ENCODE measurements around the gene LTB. TPM values are rescaled to one million over a fixed set of nuclear protein-coding genes. Genes with fewer than 3 reads are reported as not detected.

Gene LTB, protein sequence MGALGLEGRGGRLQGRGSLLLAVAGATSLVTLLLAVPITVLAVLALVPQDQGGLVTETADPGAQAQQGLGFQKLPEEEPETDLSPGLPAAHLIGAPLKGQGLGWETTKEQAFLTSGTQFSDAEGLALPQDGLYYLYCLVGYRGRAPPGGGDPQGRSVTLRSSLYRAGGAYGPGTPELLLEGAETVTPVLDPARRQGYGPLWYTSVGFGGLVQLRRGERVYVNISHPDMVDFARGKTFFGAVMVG
- 17.5 TPM for total RNA-seq (2013)
- polyA plus RNA-seq = 10 to 100 TPM; 12.6 to 25.5 (median 21.6) TPM
- 6.9 and 17.8 TPM in 2 replicates for polyA minus RNA-seq
- 0.27 to 2.8 (median 1.7) reads per million in 11 experiments for total RNA-seq

DNA sequence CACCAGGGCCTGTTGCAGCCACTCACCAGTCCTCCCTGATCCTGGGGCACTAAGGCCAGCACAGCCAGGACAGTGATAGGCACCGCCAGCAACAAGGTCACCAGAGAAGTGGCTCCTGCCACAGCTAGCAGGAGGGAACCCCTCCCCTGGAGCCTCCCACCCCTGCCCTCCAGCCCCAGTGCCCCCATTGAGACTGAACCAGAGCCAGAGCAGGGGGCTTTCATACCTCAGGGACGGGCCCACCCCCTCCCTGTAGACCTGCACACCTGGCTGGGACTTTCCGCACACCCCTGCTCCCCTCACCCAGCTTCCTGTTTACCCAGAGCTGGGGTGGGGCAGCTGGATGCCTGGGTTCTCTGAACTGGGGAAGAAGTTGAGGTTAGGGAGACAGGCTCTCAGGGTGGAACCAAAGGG is at the start of gene LTB:
Gene LTB (minus strand): TSS at position 195 of the 414 bp plus-strand sequence. CDS start 7 bp downstream, at position 188.
- Mint-ChIP-seq H3K4me3 (peak within 1 kb of the TSS; percentile 95 to 99), H3K36me3 (peaks cover 19 to 25% of the 10 kb centered on the region in 2 donors), H3K4me1 (peaks cover 87% of the 10 kb centered on the region), H3K27me3 (ENCODE audit: low read depth in 3 of 3) (peaks cover 0 to 4% (median 1%) of the 10 kb centered on the region in 3 donors), H3K9me3 (peaks cover 0 to 5% (median 0%) of the 10 kb centered on the region in 7 donors), H3K27ac (peak within 1 kb of the TSS; percentile 86 to 96 (median 92))
- peak in 1 of 3 donors; percentile 32 for DNase-seq
- Histone ChIP-seq H2AFZ (ENCODE audit: insufficient read depth, low read depth, low read length, poor library complexity, severe bottlenecking) (peak within 1 kb of the TSS; percentile 88), H3K4me3 (replicated peaks in 1 of 3; ENCODE audit: low read depth in 2 of 3, low read length in 3 of 3) (peak within 1 kb of the TSS; percentile 83 to 94 (median 84)), H3K9me3 (replicated peaks in 1 of 2; ENCODE audit: control insufficient read depth in 1 of 2, insufficient read depth in 1 of 2, low read length in 2 of 2) (no peaks in the 10 kb centered on the region), H3K36me3 (replicated peaks in 1 of 2; ENCODE audit: control insufficient read depth in 1 of 2, insufficient read depth in 2 of 2, low read length in 2 of 2) (peaks cover 13 to 18% of the 10 kb centered on the region in 2 donors), H3K9ac (ENCODE audit: insufficient read depth, low read length, poor library complexity, severe bottlenecking) (peak within 1 kb of the TSS; percentile 71), H4K20me1 (ENCODE audit: insufficient read depth, low read length) (peaks cover 22% of the 10 kb centered on the region), H3K4me2 (replicated peaks; ENCODE audit: extremely low read depth, low read length, poor library complexity, severe bottlenecking) (peak within 1 kb of the TSS; percentile 98), H3K27me3 (ENCODE audit: control insufficient read depth in 2 of 2, insufficient read depth in 2 of 2, low read length in 2 of 2) (no peaks in the 10 kb centered on the region), H3K79me2 (ENCODE audit: insufficient read depth, low read length) (peaks cover 61% of the 10 kb centered on the region), H3K27ac (ENCODE audit: low read depth in 1 of 2, low read length in 2 of 2) (peak within 1 kb of the TSS; percentile 66 to 75), H3K4me1 (ENCODE audit: control insufficient read depth in 1 of 2, insufficient read depth in 2 of 2, low read length in 2 of 2) (peaks cover 78 to 94% of the 10 kb centered on the region in 2 donors)
- 22% methylated on average over 1 of the region's 3 CpGs for WGBS (ENCODE audit: insufficient coverage)
- intact Hi-C loops (cut with micrococcal nuclease) = no loop called here
- TF ChIP-seq, protein P1, sequence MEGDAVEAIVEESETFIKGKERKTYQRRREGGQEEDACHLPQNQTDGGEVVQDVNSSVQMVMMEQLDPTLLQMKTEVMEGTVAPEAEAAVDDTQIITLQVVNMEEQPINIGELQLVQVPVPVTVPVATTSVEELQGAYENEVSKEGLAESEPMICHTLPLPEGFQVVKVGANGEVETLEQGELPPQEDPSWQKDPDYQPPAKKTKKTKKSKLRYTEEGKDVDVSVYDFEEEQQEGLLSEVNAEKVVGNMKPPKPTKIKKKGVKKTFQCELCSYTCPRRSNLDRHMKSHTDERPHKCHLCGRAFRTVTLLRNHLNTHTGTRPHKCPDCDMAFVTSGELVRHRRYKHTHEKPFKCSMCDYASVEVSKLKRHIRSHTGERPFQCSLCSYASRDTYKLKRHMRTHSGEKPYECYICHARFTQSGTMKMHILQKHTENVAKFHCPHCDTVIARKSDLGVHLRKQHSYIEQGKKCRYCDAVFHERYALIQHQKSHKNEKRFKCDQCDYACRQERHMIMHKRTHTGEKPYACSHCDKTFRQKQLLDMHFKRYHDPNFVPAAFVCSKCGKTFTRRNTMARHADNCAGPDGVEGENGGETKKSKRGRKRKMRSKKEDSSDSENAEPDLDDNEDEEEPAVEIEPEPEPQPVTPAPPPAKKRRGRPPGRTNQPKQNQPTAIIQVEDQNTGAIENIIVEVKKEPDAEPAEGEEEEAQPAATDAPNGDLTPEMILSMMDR (IDR thresholded peaks at IDR 0.05) = no peak

DNA sequence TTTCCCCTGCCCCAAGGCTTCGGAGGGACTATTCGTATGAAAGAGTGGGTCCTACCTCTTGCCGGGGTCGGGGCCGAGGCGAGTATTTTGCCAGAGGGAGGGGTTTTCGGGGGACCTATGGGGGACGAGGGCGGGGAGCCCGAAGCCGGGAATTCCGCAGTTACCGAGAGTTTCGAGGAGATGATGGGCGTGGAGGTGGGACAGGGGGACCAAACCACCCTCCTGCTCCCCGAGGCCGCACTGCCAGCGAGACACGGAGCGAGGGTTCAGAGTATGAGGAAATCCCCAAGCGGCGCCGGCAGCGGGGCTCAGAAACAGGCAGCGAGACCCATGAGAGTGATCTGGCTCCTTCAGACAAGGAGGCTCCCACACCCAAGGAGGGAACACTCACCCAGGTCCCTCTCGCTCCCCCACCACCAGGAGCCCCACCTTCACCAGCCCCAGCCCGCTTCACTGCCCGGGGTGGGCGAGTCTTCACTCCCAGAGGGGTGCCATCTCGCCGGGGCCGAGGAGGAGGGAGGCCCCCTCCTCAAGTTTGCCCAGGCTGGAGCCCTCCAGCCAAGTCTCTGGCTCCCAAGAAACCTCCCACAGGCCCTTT is 49.6 kb upstream of the LTB start:
- Mint-ChIP-seq H3K27ac (no peak overlapping the region), H3K4me3 (no peak overlapping the region), H3K36me3 (peaks cover 94 to 99% of the 10 kb centered on the region in 2 donors), H3K27me3 (ENCODE audit: low read depth in 3 of 3) (peaks cover 0 to 3% (median 0%) of the 10 kb centered on the region in 3 donors), H3K4me1 (no peaks in the 10 kb centered on the region), H3K9me3 (no peaks in the 10 kb centered on the region)
- H3K9me3 ChIP-seq (replicated peaks in 1 of 2; ENCODE audit: control insufficient read depth in 1 of 2, insufficient read depth in 1 of 2, low read length in 2 of 2) = no peaks in the 10 kb centered on the region
- H3K4me2 ChIP-seq (replicated peaks; ENCODE audit: extremely low read depth, low read length, poor library complexity, severe bottlenecking) = no peak overlapping the region
- TF ChIP-seq, protein P1 (IDR thresholded peaks at IDR 0.05) = no peak
- no peaks in the 10 kb centered on the region for H3K27me3 ChIP-seq (ENCODE audit: control insufficient read depth in 2 of 2, insufficient read depth in 2 of 2, low read length in 2 of 2)
- H4K20me1 ChIP-seq (ENCODE audit: insufficient read depth, low read length) = peaks cover 89% of the 10 kb centered on the region
- intact Hi-C loops (cut with micrococcal nuclease) = no loop called here
- no peak overlapping the region for H3K4me3 ChIP-seq (replicated peaks in 1 of 3; ENCODE audit: low read depth in 2 of 3, low read length in 3 of 3)
- 93% methylated on average over 18 of the region's 32 CpGs for WGBS (ENCODE audit: insufficient coverage)
- DNase-seq = no peak
- no peak overlapping the region for H3K9ac ChIP-seq (ENCODE audit: insufficient read depth, low read length, poor library complexity, severe bottlenecking)
- no peaks in the 10 kb centered on the region for H3K4me1 ChIP-seq (ENCODE audit: control insufficient read depth in 1 of 2, insufficient read depth in 2 of 2, low read length in 2 of 2)
- H3K36me3 ChIP-seq (replicated peaks in 1 of 2; ENCODE audit: control insufficient read depth in 1 of 2, insufficient read depth in 2 of 2, low read length in 2 of 2) = peaks cover 97 to 100% of the 10 kb centered on the region in 2 donors
- no peak overlapping the region for H2AFZ ChIP-seq (ENCODE audit: insufficient read depth, low read depth, low read length, poor library complexity, severe bottlenecking)
- H3K79me2 ChIP-seq (ENCODE audit: insufficient read depth, low read length) = peaks cover 41% of the 10 kb centered on the region
- H3K27ac ChIP-seq (ENCODE audit: low read depth in 1 of 2, low read length in 2 of 2) = no peak overlapping the region

All from CD14-positive monocyte (primary cell).